Measurements from ENCODE around the gene MCF2L. TPM values are rescaled to one million over a fixed set of nuclear protein-coding genes. Genes with fewer than 3 reads are reported as not detected.

Gene MCF2L
- total RNA-seq, 2 experiments from 2014 or later: 13.0 to 13.5 TPM

DNA sequence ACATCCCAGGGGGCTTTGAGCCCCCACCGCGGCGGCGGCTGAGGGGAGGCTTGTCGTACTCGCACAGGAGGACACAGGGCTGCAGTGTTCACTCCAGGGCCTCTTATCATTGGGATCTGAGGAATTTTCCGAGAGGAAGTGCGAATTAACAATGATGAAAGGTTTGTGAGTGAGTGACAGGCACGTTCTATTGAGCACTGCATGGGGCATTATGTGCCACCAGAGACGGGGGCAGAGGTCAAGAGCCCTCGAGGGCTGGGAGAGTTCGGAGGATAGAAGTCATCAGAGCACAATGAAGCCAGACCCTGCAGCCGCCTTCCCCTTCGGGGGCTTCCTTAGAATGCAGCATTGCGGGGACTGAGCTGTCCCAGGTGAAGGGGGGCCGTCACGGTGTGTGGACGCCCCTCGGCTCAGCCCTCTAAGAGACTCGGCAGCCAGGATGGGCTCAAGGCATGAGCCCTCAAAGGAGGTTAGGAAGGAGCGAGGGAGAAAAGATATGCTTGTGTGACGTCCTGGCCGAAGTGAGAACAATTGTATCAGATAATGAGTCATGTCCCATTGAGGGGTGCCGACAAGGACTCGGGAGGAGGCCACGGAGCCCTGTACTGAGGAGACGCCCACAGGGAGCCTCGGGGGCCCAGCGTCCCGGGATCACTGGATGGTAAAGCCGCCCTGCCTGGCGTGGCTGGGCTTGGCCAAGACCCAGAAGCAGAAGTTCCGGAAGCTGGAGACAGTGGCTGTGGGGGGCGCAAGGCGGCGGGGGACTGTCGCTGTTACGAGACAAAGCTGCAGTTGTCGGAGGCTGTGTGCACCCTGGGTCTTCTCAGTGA, 53.9 kb downstream of the MCF2L start:
- peaks cover 6% of the 10 kb centered on the region for H3K4me1 Mint-ChIP-seq (ENCODE audit: low read depth)

DNA sequence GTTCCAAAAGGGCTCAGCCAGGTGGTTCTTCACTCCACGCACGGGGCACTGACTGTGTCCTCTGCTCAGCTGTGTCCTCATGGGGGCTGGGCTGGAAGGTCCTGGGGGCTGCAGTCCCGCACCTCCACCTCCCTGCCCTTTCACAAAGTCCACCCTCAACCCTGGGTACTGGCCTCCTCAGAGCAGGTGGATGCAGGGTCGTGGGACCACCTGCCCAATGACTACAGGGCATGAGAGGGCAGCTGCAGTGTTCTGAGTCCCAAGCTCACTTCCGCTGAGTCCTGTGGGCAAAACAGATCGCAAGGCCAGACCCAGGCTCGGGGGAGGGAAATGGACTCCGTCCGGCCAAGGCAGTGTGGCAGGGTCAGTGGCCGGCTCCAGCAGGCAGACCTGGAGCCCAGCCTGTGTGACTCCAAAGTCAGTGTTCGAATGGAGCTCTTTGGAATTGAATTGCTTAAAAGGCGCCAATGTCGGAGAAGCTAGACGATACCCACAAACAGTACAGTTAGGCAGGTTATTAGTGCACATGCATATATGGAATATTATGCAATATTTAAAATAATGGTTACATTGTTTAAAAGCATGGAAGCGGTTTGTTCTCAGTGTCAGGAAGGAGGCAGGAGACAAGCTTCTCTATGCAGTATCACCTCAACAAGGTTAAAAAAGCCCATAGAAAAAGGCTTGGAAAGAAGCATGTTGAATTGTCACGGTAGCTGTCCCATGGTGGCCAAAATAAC, 54.8 kb downstream of the MCF2L start:
- Histone ChIP-seq H3K9me3 (ENCODE audit: control insufficient read depth in 1 of 2, insufficient read depth in 1 of 2, low read length in 2 of 2) (peaks cover 0 to 3% of the 10 kb centered on the region in 2 experiments), H3K27me3 (ENCODE audit: control insufficient read depth in 1 of 2, insufficient read depth in 2 of 2, low read length in 2 of 2) (no peaks in the 10 kb centered on the region), H3K36me3 (ENCODE audit: insufficient read depth, low read length) (peaks cover 4% of the 10 kb centered on the region), H3K4me3 (ENCODE audit: low read length) (no peak overlapping the region), H3K27ac (ENCODE audit: low read depth in 1 of 2, low read length in 2 of 2) (no peak overlapping the region), H3K4me1 (ENCODE audit: insufficient read depth, low read length) (peaks cover 3% of the 10 kb centered on the region)
- Mint-ChIP-seq H3K36me3 (ENCODE audit: low read depth) (peaks cover 9% of the 10 kb centered on the region), H3K27ac (no peak overlapping the region), H3K27me3 (no peaks in the 10 kb centered on the region), H3K4me3 (no peak overlapping the region), H3K4me1 (ENCODE audit: low read depth) (peaks cover 6% of the 10 kb centered on the region), H3K9me3 (no peaks in the 10 kb centered on the region)
- TF ChIP-seq, protein P1, sequence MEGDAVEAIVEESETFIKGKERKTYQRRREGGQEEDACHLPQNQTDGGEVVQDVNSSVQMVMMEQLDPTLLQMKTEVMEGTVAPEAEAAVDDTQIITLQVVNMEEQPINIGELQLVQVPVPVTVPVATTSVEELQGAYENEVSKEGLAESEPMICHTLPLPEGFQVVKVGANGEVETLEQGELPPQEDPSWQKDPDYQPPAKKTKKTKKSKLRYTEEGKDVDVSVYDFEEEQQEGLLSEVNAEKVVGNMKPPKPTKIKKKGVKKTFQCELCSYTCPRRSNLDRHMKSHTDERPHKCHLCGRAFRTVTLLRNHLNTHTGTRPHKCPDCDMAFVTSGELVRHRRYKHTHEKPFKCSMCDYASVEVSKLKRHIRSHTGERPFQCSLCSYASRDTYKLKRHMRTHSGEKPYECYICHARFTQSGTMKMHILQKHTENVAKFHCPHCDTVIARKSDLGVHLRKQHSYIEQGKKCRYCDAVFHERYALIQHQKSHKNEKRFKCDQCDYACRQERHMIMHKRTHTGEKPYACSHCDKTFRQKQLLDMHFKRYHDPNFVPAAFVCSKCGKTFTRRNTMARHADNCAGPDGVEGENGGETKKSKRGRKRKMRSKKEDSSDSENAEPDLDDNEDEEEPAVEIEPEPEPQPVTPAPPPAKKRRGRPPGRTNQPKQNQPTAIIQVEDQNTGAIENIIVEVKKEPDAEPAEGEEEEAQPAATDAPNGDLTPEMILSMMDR (IDR thresholded peaks at IDR 0.05): no peak
- ChIA-PET POLR2A (no interaction called here), CTCF (no interaction called here)
- intact Hi-C loops (cut with DNase I, micrococcal nuclease): no loop called here
- no peak for ATAC-seq (ENCODE audit: poor library complexity)
- DNase-seq: no peak

More for the DNA sequence above, 53.9 kb downstream of the MCF2L start:
- CTCF ChIA-PET: no interaction called here
- peaks cover 4% of the 10 kb centered on the region for H3K36me3 ChIP-seq (ENCODE audit: insufficient read depth, low read length)
- intact Hi-C loops (cut with DNase I, micrococcal nuclease): no loop called here
- Mint-ChIP-seq H3K4me3 (no peak overlapping the region), H3K27ac (no peak overlapping the region), H3K27me3 (no peaks in the 10 kb centered on the region), H3K9me3 (no peaks in the 10 kb centered on the region), H3K36me3 (ENCODE audit: low read depth) (peaks cover 9% of the 10 kb centered on the region)
- H3K27me3 ChIP-seq (ENCODE audit: control insufficient read depth in 1 of 2, insufficient read depth in 2 of 2, low read length in 2 of 2): no peaks in the 10 kb centered on the region
- peaks cover 3% of the 10 kb centered on the region for H3K4me1 ChIP-seq (ENCODE audit: insufficient read depth, low read length)
- TF ChIP-seq, protein P1 (IDR thresholded peaks at IDR 0.05): no peak
- no peak overlapping the region for H3K27ac ChIP-seq (ENCODE audit: low read depth in 1 of 2, low read length in 2 of 2)
- peaks cover 0 to 3% of the 10 kb centered on the region in 2 experiments for H3K9me3 ChIP-seq (ENCODE audit: control insufficient read depth in 1 of 2, insufficient read depth in 1 of 2, low read length in 2 of 2)
- POLR2A ChIA-PET: no interaction called here
- ATAC-seq (ENCODE audit: poor library complexity) (no peak), DNase-seq (no peak)
- H3K4me3 ChIP-seq (ENCODE audit: low read length): no peak overlapping the region

GRCh38 chr13:113024466-113024865, 55.5 kb downstream of the MCF2L start:
- H3K27me3 ChIP-seq (ENCODE audit: control insufficient read depth in 1 of 2, insufficient read depth in 2 of 2, low read length in 2 of 2): no peaks in the 10 kb centered on the region
- DNase-seq (no peak), ATAC-seq (ENCODE audit: poor library complexity) (no peak)
- TF ChIP-seq, protein P1 (IDR thresholded peaks at IDR 0.05): no peak
- Mint-ChIP-seq H3K36me3 (ENCODE audit: low read depth) (peaks cover 9% of the 10 kb centered on the region), H3K27me3 (no peaks in the 10 kb centered on the region), H3K4me3 (no peak overlapping the region), H3K9me3 (no peaks in the 10 kb centered on the region), H3K4me1 (ENCODE audit: low read depth) (peaks cover 6% of the 10 kb centered on the region), H3K27ac (no peak overlapping the region)
- no peak overlapping the region for H3K27ac ChIP-seq (ENCODE audit: low read depth in 1 of 2, low read length in 2 of 2)
- ChIA-PET POLR2A (no interaction called here), CTCF (no interaction called here)
- H3K4me3 ChIP-seq (ENCODE audit: low read length): no peak overlapping the region
- intact Hi-C loops (cut with DNase I, micrococcal nuclease): no loop called here
- H3K36me3 ChIP-seq (ENCODE audit: insufficient read depth, low read length): peaks cover 2% of the 10 kb centered on the region
- H3K9me3 ChIP-seq (ENCODE audit: control insufficient read depth in 1 of 2, insufficient read depth in 1 of 2, low read length in 2 of 2): peaks cover 0 to 3% of the 10 kb centered on the region in 2 experiments
- H3K4me1 ChIP-seq (ENCODE audit: insufficient read depth, low read length): peaks cover 5% of the 10 kb centered on the region

Measured in CD4-positive, alpha-beta T cell (primary cell).